Activated naive CD8-positive, alpha-beta T cell treated with anti-CD3 and anti-CD28 coated beads, Interleukin-2, amount 50 U/mL, for 24 hours (primary cell): Measurements from ENCODE around the gene STAT5B.
"Not testable (repeated sequence)": the region's sequence is repeated elsewhere in the genome, so short reads cannot be mapped to it uniquely, and the experiment has no call there.

Experiments used
- ATAC-seq: fragments of 150-1000 bp; cut with Tn5 transposase; one replicate; pipeline ENCODE4 v1.10.0; 2021
- DNase-seq: peaks from one replicate; pipeline ENCODE4 v3.0.0; 2021
- H3K27ac Mint-ChIP-seq: one replicate; pipeline ENCODE4 v1.8.0; 2021; ENCODE audit warnings: mild to moderate bottlenecking, mixed read lengths
- H3K27me3 Mint-ChIP-seq: one replicate; pipeline ENCODE4 v1.8.0; 2021; ENCODE audit warnings: mixed read lengths
- H3K36me3 Mint-ChIP-seq: one replicate; pipeline ENCODE4 v1.8.0; 2021; ENCODE audit warnings: low read depth, mixed read lengths
- H3K4me1 Mint-ChIP-seq: one replicate; pipeline ENCODE4 v1.8.0; 2021; ENCODE audit warnings: mixed read lengths
- H3K4me3 Mint-ChIP-seq: one replicate; pipeline ENCODE4 v1.8.0; 2021; ENCODE audit warnings: mild to moderate bottlenecking, moderate library complexity, mixed read lengths
- H3K9me3 Mint-ChIP-seq: one replicate; pipeline ENCODE4 v1.8.0; 2021; ENCODE audit warnings: mixed read lengths

STAT5B gene

GRCh38 chr17:42227849-42228700, 48.1 kb downstream of the STAT5B start:
- no peak overlapping the region for H3K4me3 Mint-ChIP-seq
- H3K4me1 Mint-ChIP-seq = peaks cover 16% of the 10 kb centered on the region
- ATAC-seq = no peak
- no peaks in the 10 kb centered on the region for H3K9me3 Mint-ChIP-seq
- no peaks in the 10 kb centered on the region for H3K27me3 Mint-ChIP-seq
- H3K27ac Mint-ChIP-seq = peak overlapping the region; percentile 8
- DNase-seq = no peak
- H3K36me3 Mint-ChIP-seq = peaks cover 16% of the 10 kb centered on the region

GRCh38 chr17:42225646-42226045, 50.5 kb downstream of the STAT5B start:
- DNase-seq (no peak), ATAC-seq (no peak)
- Mint-ChIP-seq H3K4me1 (peaks cover 16% of the 10 kb centered on the region), H3K36me3 (peaks cover 22% of the 10 kb centered on the region), H3K9me3 (no peaks in the 10 kb centered on the region), H3K27me3 (no peaks in the 10 kb centered on the region), H3K4me3 (no peak overlapping the region), H3K27ac (no peak overlapping the region)

DNA sequence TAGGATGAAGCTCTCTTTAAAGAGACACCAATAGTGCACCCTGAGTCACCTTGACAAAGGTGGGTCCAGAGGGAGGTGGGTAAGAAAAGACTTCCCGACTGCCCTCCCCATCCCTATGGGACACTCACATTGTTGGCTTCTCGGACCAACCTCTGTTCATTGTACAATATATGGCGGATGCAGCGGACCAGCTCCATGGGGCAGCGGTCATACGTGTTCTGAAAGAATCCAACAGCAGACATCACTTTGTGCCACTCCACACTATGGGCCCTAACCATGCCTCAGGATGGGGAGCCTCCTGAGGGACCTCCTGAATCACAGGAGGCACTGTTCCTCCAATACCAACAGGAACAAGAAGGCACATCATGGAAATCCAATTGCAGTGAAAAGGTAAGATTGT, 51.5 kb downstream of the STAT5B start:
- H3K36me3 Mint-ChIP-seq = peaks cover 22% of the 10 kb centered on the region
- no peak for ATAC-seq
- no peak overlapping the region for H3K4me3 Mint-ChIP-seq
- H3K9me3 Mint-ChIP-seq = no peaks in the 10 kb centered on the region
- H3K27ac Mint-ChIP-seq = no peak overlapping the region
- no peak for DNase-seq
- peaks cover 10% of the 10 kb centered on the region for H3K4me1 Mint-ChIP-seq
- H3K27me3 Mint-ChIP-seq = no peaks in the 10 kb centered on the region

GRCh38 chr17:42221886-42222745, 54.1 kb downstream of the STAT5B start:
- Mint-ChIP-seq H3K4me1 (peaks cover 2% of the 10 kb centered on the region), H3K9me3 (no peaks in the 10 kb centered on the region), H3K27me3 (no peaks in the 10 kb centered on the region), H3K4me3 (no peak overlapping the region), H3K36me3 (peaks cover 25% of the 10 kb centered on the region), H3K27ac (peak overlapping the region; percentile 52)
- DNase-seq (peak; percentile 64), ATAC-seq (peak; percentile 82)

DNA sequence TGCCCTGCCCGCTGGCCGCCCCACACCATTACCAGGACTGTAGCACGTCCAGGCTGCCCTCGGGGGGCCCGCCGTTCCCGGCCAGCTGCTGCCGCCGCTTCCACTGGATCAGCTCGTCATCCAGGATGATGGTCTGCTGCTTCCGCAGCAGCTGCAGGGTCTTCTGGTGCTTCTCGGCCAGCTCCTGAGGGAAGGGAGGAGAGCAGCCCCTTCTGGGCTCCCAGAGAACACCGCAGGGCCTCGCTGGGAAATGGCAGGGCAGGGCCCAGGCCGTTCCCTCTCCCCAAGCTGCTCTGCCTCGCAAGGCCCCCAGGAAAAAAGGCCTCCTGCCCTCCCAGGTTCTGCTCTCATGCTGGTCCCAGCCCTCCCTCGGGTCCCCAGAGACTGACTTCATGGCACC, 56.9 kb downstream of the STAT5B start:
- not testable (repeated sequence) for H3K9me3 Mint-ChIP-seq, ATAC-seq, DNase-seq, H3K4me3 Mint-ChIP-seq, H3K4me1 Mint-ChIP-seq, H3K27ac Mint-ChIP-seq, H3K27me3 Mint-ChIP-seq
- H3K36me3 Mint-ChIP-seq = peaks cover 30% of the 10 kb centered on the region

GRCh38 chr17:42214156-42214555, 62.0 kb downstream of the STAT5B start:
- H3K27me3 Mint-ChIP-seq = no peaks in the 10 kb centered on the region
- H3K9me3 Mint-ChIP-seq = no peaks in the 10 kb centered on the region
- no peak overlapping the region for H3K4me3 Mint-ChIP-seq
- H3K4me1 Mint-ChIP-seq = no peaks in the 10 kb centered on the region
- ATAC-seq = no peak
- DNase-seq = no peak
- no peak overlapping the region for H3K27ac Mint-ChIP-seq
- H3K36me3 Mint-ChIP-seq = peaks cover 37% of the 10 kb centered on the region

DNA sequence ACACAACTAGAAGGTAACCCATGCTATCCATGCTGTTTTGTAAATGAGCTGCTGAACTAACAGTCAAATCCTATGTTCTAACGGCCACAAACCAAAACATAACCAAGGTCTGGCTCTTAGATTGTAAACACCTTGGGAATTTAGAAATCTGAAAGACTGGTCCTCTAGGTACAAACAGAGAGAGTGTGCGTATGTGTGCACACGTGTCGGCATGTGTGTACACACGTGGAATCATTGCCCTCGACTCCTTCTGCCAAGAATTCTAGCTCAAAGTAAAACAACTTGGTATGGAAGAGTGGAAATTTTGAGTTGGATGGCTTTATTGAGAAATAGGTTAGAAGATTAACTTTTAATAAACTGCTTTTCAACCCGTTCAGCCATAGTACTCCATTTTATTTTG, 63.8 kb downstream of the STAT5B start:
- no peak overlapping the region for H3K27ac Mint-ChIP-seq
- H3K4me3 Mint-ChIP-seq = no peak overlapping the region
- H3K36me3 Mint-ChIP-seq = peaks cover 34% of the 10 kb centered on the region
- H3K27me3 Mint-ChIP-seq = no peaks in the 10 kb centered on the region
- ATAC-seq (no peak), DNase-seq (no peak)
- no peaks in the 10 kb centered on the region for H3K9me3 Mint-ChIP-seq
- no peaks in the 10 kb centered on the region for H3K4me1 Mint-ChIP-seq

GRCh38 chr17:42211921-42212341, 64.3 kb downstream of the STAT5B start:
- H3K27ac Mint-ChIP-seq, DNase-seq: not testable (repeated sequence)

DNA sequence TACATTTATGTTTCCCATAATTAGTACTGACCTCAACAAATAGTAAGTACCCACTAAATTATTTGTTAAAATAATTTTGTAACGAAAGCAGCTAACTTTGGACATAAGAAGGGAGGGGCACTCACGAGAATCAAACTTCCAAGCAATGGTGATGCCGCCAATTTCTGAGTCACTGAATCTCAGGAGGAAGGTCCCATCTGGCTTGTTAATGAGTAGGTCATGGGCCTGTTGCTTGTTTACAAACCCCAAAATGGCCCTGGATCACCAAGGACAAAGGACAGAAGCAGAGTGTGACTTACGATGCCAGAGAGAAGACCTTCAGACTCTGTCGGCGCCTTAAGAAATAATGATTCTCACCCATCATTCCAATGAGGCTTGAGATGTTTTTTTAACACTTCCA, 66.1 kb downstream of the STAT5B start:
- Mint-ChIP-seq H3K4me3 (no peak overlapping the region), H3K9me3 (no peaks in the 10 kb centered on the region), H3K27me3 (no peaks in the 10 kb centered on the region), H3K36me3 (peaks cover 36% of the 10 kb centered on the region), H3K4me1 (no peaks in the 10 kb centered on the region), H3K27ac (no peak overlapping the region)
- ATAC-seq (no peak), DNase-seq (no peak)

More at GRCh38 chr17:42211921-42212341, 64.3 kb downstream of the STAT5B start:
- H3K4me3 Mint-ChIP-seq, H3K4me1 Mint-ChIP-seq, ATAC-seq, H3K27me3 Mint-ChIP-seq, H3K9me3 Mint-ChIP-seq: not testable (repeated sequence)
- peaks cover 33% of the 10 kb centered on the region for H3K36me3 Mint-ChIP-seq

DNA sequence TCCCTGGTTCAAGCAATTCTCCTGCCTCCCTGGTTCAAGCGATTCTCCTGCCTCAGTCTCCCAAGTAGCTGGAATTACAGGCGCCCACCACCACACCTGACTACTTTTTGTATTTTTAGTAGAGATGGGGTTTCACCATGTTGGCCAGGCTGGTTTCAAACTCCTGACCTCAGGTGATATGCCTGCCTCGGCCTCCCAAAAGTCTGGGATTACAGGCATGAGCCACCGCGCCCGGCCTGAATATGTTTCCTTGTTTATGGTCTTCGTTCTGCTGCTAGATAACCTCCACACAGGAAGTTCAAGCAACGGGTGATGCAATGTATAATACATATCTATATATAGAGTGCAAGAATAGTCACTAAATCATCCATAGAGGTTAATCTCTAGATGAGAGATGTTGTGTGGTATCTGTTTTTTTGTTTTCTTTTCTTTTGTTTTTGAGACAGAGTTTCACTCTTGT, 70.0 kb downstream of the STAT5B start:
- H3K27me3 Mint-ChIP-seq, H3K27ac Mint-ChIP-seq, H3K4me1 Mint-ChIP-seq, ATAC-seq, H3K4me3 Mint-ChIP-seq, H3K9me3 Mint-ChIP-seq, DNase-seq: not testable (repeated sequence)
- H3K36me3 Mint-ChIP-seq = peaks cover 39% of the 10 kb centered on the region

DNA sequence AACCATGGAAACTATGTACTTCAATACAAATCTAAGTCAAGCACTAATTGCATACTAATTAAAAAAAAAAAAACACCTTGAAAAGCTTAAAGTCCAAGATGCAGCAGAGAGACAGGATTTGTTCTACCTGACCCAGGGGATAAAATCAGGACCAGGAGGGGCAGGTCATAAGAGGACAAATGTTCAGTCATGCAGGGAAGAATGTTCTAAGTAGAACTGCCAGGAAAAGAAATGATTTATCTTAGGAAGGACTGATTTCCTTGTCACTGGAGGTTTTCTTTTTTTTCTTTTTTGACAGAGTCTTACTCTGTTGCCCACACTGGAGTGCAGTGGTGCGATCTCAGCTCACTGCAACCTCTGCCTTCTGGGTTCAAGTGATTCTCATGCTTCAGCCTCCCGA, 72.8 kb downstream of the STAT5B start:
- no peak for DNase-seq
- peaks cover 28% of the 10 kb centered on the region for H3K36me3 Mint-ChIP-seq
- no peak overlapping the region for H3K27ac Mint-ChIP-seq
- no peaks in the 10 kb centered on the region for H3K9me3 Mint-ChIP-seq
- peaks cover 8% of the 10 kb centered on the region for H3K4me1 Mint-ChIP-seq
- H3K27me3 Mint-ChIP-seq = no peaks in the 10 kb centered on the region
- no peak for ATAC-seq
- H3K4me3 Mint-ChIP-seq = no peak overlapping the region

DNA sequence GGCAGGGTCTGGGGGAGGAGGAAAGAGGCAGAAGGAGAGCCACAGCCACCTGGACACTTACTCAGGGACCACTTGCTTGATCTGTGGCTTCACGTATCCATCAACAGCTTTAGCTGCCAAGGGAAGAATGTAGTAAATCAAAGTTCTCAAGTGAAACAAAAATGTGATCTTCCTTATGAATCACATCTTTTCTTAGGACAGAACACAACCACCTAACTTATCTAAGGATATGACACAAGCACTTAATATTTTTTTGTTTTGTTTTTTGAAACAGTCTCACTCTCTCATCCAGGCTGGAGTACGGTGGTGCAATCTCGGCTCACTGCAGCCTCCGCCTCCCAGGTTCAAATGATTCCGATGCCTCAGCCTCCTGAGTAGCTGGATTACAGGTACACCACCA, 73.5 kb downstream of the STAT5B start:
- Mint-ChIP-seq H3K36me3 (peaks cover 28% of the 10 kb centered on the region), H3K4me1 (peaks cover 8% of the 10 kb centered on the region), H3K4me3 (no peak overlapping the region), H3K27me3 (no peaks in the 10 kb centered on the region), H3K27ac (no peak overlapping the region), H3K9me3 (no peaks in the 10 kb centered on the region)
- ATAC-seq = no peak
- DNase-seq = no peak

DNA sequence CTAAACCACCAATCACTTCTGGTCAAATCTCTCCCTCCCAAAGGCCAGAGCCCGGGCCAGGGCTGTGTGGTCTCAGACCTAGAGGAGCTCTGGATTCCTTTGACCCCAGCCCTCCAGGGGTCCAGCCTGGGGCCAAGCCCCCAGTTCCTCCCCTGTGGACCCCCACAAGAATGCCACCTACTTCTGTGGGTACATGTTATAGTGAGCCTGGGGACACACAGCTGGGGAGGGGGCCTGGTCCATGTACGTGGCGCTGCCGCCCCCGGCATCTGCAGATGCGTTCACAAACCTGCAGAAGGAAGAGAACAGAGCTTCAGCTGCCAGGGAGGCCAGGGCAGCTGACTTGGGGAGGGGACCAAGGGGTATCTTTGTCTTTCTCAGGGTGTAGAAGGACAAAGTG, 74.0 kb downstream of the STAT5B start:
- Mint-ChIP-seq H3K27me3 (no peaks in the 10 kb centered on the region), H3K36me3 (peaks cover 24% of the 10 kb centered on the region), H3K4me3 (no peak overlapping the region), H3K4me1 (peaks cover 8% of the 10 kb centered on the region), H3K9me3 (no peaks in the 10 kb centered on the region), H3K27ac (no peak overlapping the region)
- DNase-seq (no peak), ATAC-seq (no peak)

DNA sequence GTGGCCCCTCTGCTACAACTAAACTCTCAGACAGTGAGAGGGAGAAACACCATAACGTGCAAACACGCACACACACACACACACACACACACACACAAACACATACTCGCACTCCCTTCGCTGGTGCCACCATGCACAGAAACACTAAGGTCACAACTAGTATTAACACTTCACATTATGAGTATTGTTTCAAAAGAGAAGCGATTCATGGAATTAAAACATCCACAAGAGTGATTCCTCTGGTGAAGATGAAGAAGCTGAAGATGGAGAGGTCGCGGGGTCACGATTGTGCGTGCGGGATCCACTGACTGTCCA, 74.8 kb downstream of the STAT5B start:
- Mint-ChIP-seq H3K36me3 (peaks cover 20% of the 10 kb centered on the region), H3K27me3 (no peaks in the 10 kb centered on the region), H3K9me3 (no peaks in the 10 kb centered on the region), H3K4me1 (peaks cover 8% of the 10 kb centered on the region), H3K27ac (peak overlapping the region; percentile 43), H3K4me3 (no peak overlapping the region)
- ATAC-seq (no peak), DNase-seq (no peak)
